ENCODE data around the gene PRRX2.
A peak's percentile ranks its signal among the peaks of the same experiment; 100 is the strongest.

Gene PRRX2

GRCh38 chr9:129624947-129625346 is 40.5 kb upstream of the PRRX2 start:
- TF ChIP-seq CTCF (IDR thresholded peaks at IDR 0.05; ENCODE audit: borderline replicate concordance, insufficient read depth, low read depth, low read length): no peak
- peak overlapping the region; percentile 90 for H3K4me3 ChIP-seq (ENCODE audit: low read depth, low read length)

- H3K4me3 ChIP-seq (ENCODE audit: low read depth, low read length): peak within 1 kb of the TSS; percentile 90
- TF ChIP-seq CTCF (IDR thresholded peaks at IDR 0.05; ENCODE audit: borderline replicate concordance, insufficient read depth, low read depth, low read length): no peak
These were observed 39.3 kb upstream of the PRRX2 start, which contains the start of gene NTMT1 for GRCh38 chr9:129626079-129626624. Gene NTMT1, plus strand, starts transcription at chr9:129626163. Its CDS starts 6,541 bp downstream, at chr9:129632704.

- TF ChIP-seq CTCF (IDR thresholded peaks at IDR 0.05; ENCODE audit: borderline replicate concordance, insufficient read depth, low read depth, low read length): no peak
- H3K4me3 ChIP-seq (ENCODE audit: low read depth, low read length): peak overlapping the region; percentile 90
These were observed 38.7 kb upstream of the PRRX2 start for GRCh38 chr9:129626625-129627284.

GRCh38 chr9:129627556-129628440 is 37.6 kb upstream of the PRRX2 start:
- peak overlapping the region; percentile 90 for H3K4me3 ChIP-seq (ENCODE audit: low read depth, low read length)
- no peak for TF ChIP-seq CTCF (IDR thresholded peaks at IDR 0.05; ENCODE audit: borderline replicate concordance, insufficient read depth, low read depth, low read length)

GRCh38 chr9:129628709-129629108 is 36.7 kb upstream of the PRRX2 start:
- H3K4me3 ChIP-seq (ENCODE audit: low read depth, low read length): no peak overlapping the region
- TF ChIP-seq CTCF (IDR thresholded peaks at IDR 0.05; ENCODE audit: borderline replicate concordance, insufficient read depth, low read depth, low read length): no peak

- no peak for TF ChIP-seq CTCF (IDR thresholded peaks at IDR 0.05; ENCODE audit: borderline replicate concordance, insufficient read depth, low read depth, low read length)
- H3K4me3 ChIP-seq (ENCODE audit: low read depth, low read length): no peak overlapping the region
These were observed 36.1 kb upstream of the PRRX2 start for GRCh38 chr9:129629251-129629820.

Measured in GM12875 (cell line).